Measurements from ENCODE around the gene PSMB3.

Gene PSMB3

GRCh38 chr17:38762231-38762630, 9.7 kb downstream of the PSMB3 start:
- Histone ChIP-seq H3K4me3 (ENCODE audit: insufficient read depth in 1 of 2, low read depth in 1 of 2, low read length in 2 of 2) (no peak overlapping the region), H3K4ac (ENCODE audit: low read depth in 1 of 2, low read length in 2 of 2) (no peak overlapping the region), H3K27me3 (ENCODE audit: control insufficient read depth in 1 of 2, insufficient read depth in 1 of 2, low read length in 2 of 2) (no peaks in the 10 kb centered on the region), H2BK12ac (ENCODE audit: low read length in 2 of 2) (no peak overlapping the region), H3K9me3 (ENCODE audit: control insufficient read depth, low read length) (no peaks in the 10 kb centered on the region), H3K4me1 (ENCODE audit: control insufficient read depth, insufficient read depth, low read depth, low read length) (no peaks in the 10 kb centered on the region), H4K91ac (ENCODE audit: low read length) (no peak overlapping the region), H2BK5ac (ENCODE audit: low read depth, low read length, poor library complexity, severe bottlenecking) (no peak overlapping the region), H3K18ac (ENCODE audit: low read depth in 1 of 2, low read length in 2 of 2) (no peak overlapping the region), H2BK15ac (ENCODE audit: low read depth, poor library complexity, severe bottlenecking) (no peak overlapping the region), H3K4me2 (ENCODE audit: low read length, poor library complexity, severe bottlenecking) (no peak overlapping the region), H3K9ac (ENCODE audit: low read length) (no peak overlapping the region), H3K79me1 (replicated peaks; ENCODE audit: low read length, poor library complexity, severe bottlenecking) (peaks cover 31% of the 10 kb centered on the region), H2AK5ac (ENCODE audit: low read length, severe bottlenecking) (no peak overlapping the region), H3K36me3 (ENCODE audit: control insufficient read depth in 1 of 2, insufficient read depth in 2 of 2, low read depth in 1 of 2, low read length in 2 of 2) (peaks cover 66 to 92% of the 10 kb centered on the region in 2 experiments), H3K14ac (ENCODE audit: low read length in 2 of 2) (no peak overlapping the region), H3K23ac (ENCODE audit: low read length in 2 of 2) (no peak overlapping the region), H4K8ac (ENCODE audit: low read length) (no peak overlapping the region), H2AFZ (ENCODE audit: low read depth, low read length) (no peak overlapping the region), H2BK120ac (ENCODE audit: low read depth, low read length) (no peak overlapping the region), H3K27ac (ENCODE audit: low read length, poor library complexity, severe bottlenecking) (no peak overlapping the region)
- 97% methylated on average over 2 of the region's 3 CpGs for WGBS
- no peak for DNase-seq

DNA sequence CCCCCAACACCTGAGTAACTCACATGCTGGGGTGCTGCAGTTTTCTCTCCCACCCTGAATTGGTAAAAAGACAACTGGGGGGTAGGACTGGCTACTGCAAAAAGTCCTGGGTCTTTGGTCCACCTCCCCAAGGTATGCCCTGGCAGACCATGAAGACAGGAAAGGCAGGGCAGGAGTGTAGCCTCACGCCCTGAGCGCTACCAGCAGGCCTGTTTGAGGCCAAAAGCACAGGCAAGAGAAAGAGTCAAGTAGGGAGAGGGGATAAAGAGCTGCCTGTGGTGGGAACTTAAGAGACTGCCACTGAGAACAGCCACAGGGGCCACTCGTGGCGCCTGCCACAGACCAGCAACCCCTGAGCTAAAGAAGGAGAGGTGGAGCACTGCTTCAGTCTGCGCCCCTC, 13.8 kb downstream of the PSMB3 start:
- Histone ChIP-seq H3K9me3 (ENCODE audit: control insufficient read depth, low read length) (no peaks in the 10 kb centered on the region), H4K8ac (ENCODE audit: low read length) (no peak overlapping the region), H3K23ac (ENCODE audit: low read length in 2 of 2) (no peak overlapping the region), H2BK5ac (ENCODE audit: low read depth, low read length, poor library complexity, severe bottlenecking) (no peak overlapping the region), H2BK15ac (ENCODE audit: low read depth, poor library complexity, severe bottlenecking) (no peak overlapping the region), H2AFZ (ENCODE audit: low read depth, low read length) (no peak overlapping the region), H3K27ac (ENCODE audit: low read length, poor library complexity, severe bottlenecking) (no peak overlapping the region), H3K27me3 (ENCODE audit: control insufficient read depth in 1 of 2, insufficient read depth in 1 of 2, low read length in 2 of 2) (no peaks in the 10 kb centered on the region), H3K9ac (ENCODE audit: low read length) (no peak overlapping the region), H3K4me3 (ENCODE audit: insufficient read depth in 1 of 2, low read depth in 1 of 2, low read length in 2 of 2) (no peak overlapping the region), H2AK5ac (ENCODE audit: low read length, severe bottlenecking) (no peak overlapping the region), H3K36me3 (ENCODE audit: control insufficient read depth in 1 of 2, insufficient read depth in 2 of 2, low read depth in 1 of 2, low read length in 2 of 2) (peaks cover 80 to 96% of the 10 kb centered on the region in 2 experiments), H2BK12ac (ENCODE audit: low read length in 2 of 2) (no peak overlapping the region), H2BK120ac (ENCODE audit: low read depth, low read length) (no peak overlapping the region), H4K91ac (ENCODE audit: low read length) (no peak overlapping the region), H3K4me1 (ENCODE audit: control insufficient read depth, insufficient read depth, low read depth, low read length) (no peaks in the 10 kb centered on the region), H3K14ac (ENCODE audit: low read length in 2 of 2) (no peak overlapping the region), H3K79me1 (replicated peaks; ENCODE audit: low read length, poor library complexity, severe bottlenecking) (peaks cover 24% of the 10 kb centered on the region), H3K4ac (ENCODE audit: low read depth in 1 of 2, low read length in 2 of 2) (no peak overlapping the region), H3K18ac (ENCODE audit: low read depth in 1 of 2, low read length in 2 of 2) (no peak overlapping the region), H3K4me2 (ENCODE audit: low read length, poor library complexity, severe bottlenecking) (no peak overlapping the region)
- 97% methylated on average over 5 of the region's 5 CpGs for WGBS
- no peak for DNase-seq

DNA sequence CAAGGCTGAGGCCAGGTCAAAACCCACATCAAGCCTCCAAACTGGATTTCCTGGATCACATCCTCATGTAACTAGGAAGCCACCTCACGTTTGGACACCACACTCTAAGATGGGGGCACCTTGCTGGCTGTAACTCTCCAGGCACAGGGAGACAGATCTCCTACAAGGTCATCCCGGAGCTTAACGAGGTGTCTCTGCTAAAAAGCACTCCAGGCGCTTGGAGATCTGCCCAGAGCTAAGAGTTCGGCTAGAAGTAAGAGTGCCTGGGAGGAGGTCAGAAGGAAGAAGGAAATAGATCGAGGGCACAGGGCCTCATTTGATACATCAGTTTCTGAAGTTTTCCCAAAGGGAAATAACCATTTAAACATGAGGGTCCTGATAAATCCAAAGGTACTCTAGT, 15.9 kb downstream of the PSMB3 start:
- Histone ChIP-seq H3K23ac (ENCODE audit: low read length in 2 of 2) (no peak overlapping the region), H3K4me2 (ENCODE audit: low read length, poor library complexity, severe bottlenecking) (no peak overlapping the region), H2BK120ac (ENCODE audit: low read depth, low read length) (no peak overlapping the region), H3K4me3 (ENCODE audit: insufficient read depth in 1 of 2, low read depth in 1 of 2, low read length in 2 of 2) (no peak overlapping the region), H3K36me3 (ENCODE audit: control insufficient read depth in 1 of 2, insufficient read depth in 2 of 2, low read depth in 1 of 2, low read length in 2 of 2) (peaks cover 77 to 98% of the 10 kb centered on the region in 2 experiments), H4K91ac (ENCODE audit: low read length) (no peak overlapping the region), H3K9me3 (ENCODE audit: control insufficient read depth, low read length) (no peaks in the 10 kb centered on the region), H3K27ac (ENCODE audit: low read length, poor library complexity, severe bottlenecking) (no peak overlapping the region), H3K79me1 (replicated peaks; ENCODE audit: low read length, poor library complexity, severe bottlenecking) (peaks cover 20% of the 10 kb centered on the region), H3K18ac (ENCODE audit: low read depth in 1 of 2, low read length in 2 of 2) (no peak overlapping the region), H4K8ac (ENCODE audit: low read length) (no peak overlapping the region), H3K9ac (ENCODE audit: low read length) (no peak overlapping the region), H3K4ac (ENCODE audit: low read depth in 1 of 2, low read length in 2 of 2) (no peak overlapping the region), H3K4me1 (ENCODE audit: control insufficient read depth, insufficient read depth, low read depth, low read length) (no peaks in the 10 kb centered on the region), H2BK15ac (ENCODE audit: low read depth, poor library complexity, severe bottlenecking) (no peak overlapping the region), H2AK5ac (ENCODE audit: low read length, severe bottlenecking) (no peak overlapping the region), H2BK5ac (ENCODE audit: low read depth, low read length, poor library complexity, severe bottlenecking) (no peak overlapping the region), H3K27me3 (ENCODE audit: control insufficient read depth in 1 of 2, insufficient read depth in 1 of 2, low read length in 2 of 2) (no peaks in the 10 kb centered on the region), H2AFZ (ENCODE audit: low read depth, low read length) (no peak overlapping the region), H2BK12ac (ENCODE audit: low read length in 2 of 2) (no peak overlapping the region), H3K14ac (ENCODE audit: low read length in 2 of 2) (no peak overlapping the region)
- WGBS, result 94% methylated on average over 6 of the region's 6 CpGs
- DNase-seq, result no peak

DNA sequence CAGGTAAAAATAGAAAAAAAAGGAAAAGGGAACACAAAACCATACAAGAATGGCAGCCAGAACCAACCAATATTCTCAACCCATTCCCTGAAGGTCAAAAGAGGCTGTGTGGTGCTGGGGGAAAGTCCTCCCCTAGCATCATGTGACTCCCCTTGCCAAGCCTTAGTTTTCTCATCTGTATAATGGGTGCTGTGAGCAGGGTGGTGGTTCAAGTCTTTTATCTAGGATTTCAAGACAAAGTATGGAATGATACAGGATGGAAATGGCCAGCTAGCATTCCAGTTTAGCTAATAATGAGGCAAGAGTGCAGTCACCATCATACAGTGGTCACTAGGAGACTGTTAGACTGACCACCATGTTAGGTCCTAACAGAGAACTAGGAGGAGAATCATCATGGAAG, 20.7 kb downstream of the PSMB3 start:
- H2AK5ac ChIP-seq (ENCODE audit: low read length, severe bottlenecking), result no peak overlapping the region
- H3K79me1 ChIP-seq (replicated peaks; ENCODE audit: low read length, poor library complexity, severe bottlenecking), result peaks cover 15% of the 10 kb centered on the region
- H3K4me3 ChIP-seq (ENCODE audit: insufficient read depth in 1 of 2, low read depth in 1 of 2, low read length in 2 of 2), result no peak overlapping the region
- no peak overlapping the region for H4K91ac ChIP-seq (ENCODE audit: low read length)
- no peak overlapping the region for H3K4ac ChIP-seq (ENCODE audit: low read depth in 1 of 2, low read length in 2 of 2)
- no peak overlapping the region for H2BK120ac ChIP-seq (ENCODE audit: low read depth, low read length)
- no peak overlapping the region for H2BK12ac ChIP-seq (ENCODE audit: low read length in 2 of 2)
- no peak overlapping the region for H2BK5ac ChIP-seq (ENCODE audit: low read depth, low read length, poor library complexity, severe bottlenecking)
- DNase-seq, result no peak
- no peak overlapping the region for H3K14ac ChIP-seq (ENCODE audit: low read length in 2 of 2)
- no peak overlapping the region for H3K9ac ChIP-seq (ENCODE audit: low read length)
- H3K23ac ChIP-seq (ENCODE audit: low read length in 2 of 2), result no peak overlapping the region
- H2AFZ ChIP-seq (ENCODE audit: low read depth, low read length), result no peak overlapping the region
- H3K27me3 ChIP-seq (ENCODE audit: control insufficient read depth in 1 of 2, insufficient read depth in 1 of 2, low read length in 2 of 2), result no peaks in the 10 kb centered on the region
- no peak overlapping the region for H2BK15ac ChIP-seq (ENCODE audit: low read depth, poor library complexity, severe bottlenecking)
- H3K27ac ChIP-seq (ENCODE audit: low read length, poor library complexity, severe bottlenecking), result no peak overlapping the region
- no peak overlapping the region for H3K18ac ChIP-seq (ENCODE audit: low read depth in 1 of 2, low read length in 2 of 2)
- no peak overlapping the region for H3K4me2 ChIP-seq (ENCODE audit: low read length, poor library complexity, severe bottlenecking)
- no peaks in the 10 kb centered on the region for H3K4me1 ChIP-seq (ENCODE audit: control insufficient read depth, insufficient read depth, low read depth, low read length)
- no peak overlapping the region for H4K8ac ChIP-seq (ENCODE audit: low read length)
- H3K36me3 ChIP-seq (ENCODE audit: control insufficient read depth in 1 of 2, insufficient read depth in 2 of 2, low read depth in 1 of 2, low read length in 2 of 2), result peaks cover 75 to 95% of the 10 kb centered on the region in 2 experiments
- H3K9me3 ChIP-seq (ENCODE audit: control insufficient read depth, low read length), result no peaks in the 10 kb centered on the region

Measured in mesenchymal stem cell (in vitro differentiated cells and primary cell).